GM10847 (cell line): ENCODE measurements around the gene ZNF333.

Source experiments
- POLR2A ChIP-seq: IDR thresholded peaks from 2 replicates; pipeline ENCODE4 v1.6.1; 2011; ENCODE audit not compliant: insufficient read length; ENCODE audit errors: extremely low read depth

Gene ZNF333

GRCh38 chr19:14682084-14682483, 7.8 kb upstream of the ZNF333 start:
- no peak for TF ChIP-seq POLR2A

GRCh38 chr19:14683439-14683838, 6.4 kb upstream of the ZNF333 start:
- no peak for TF ChIP-seq POLR2A

- TF ChIP-seq POLR2A = no peak
These were observed 3.4 kb upstream of the ZNF333 start for GRCh38 chr19:14686411-14686810.

GRCh38 chr19:14694641-14695266, 4.9 kb downstream of the ZNF333 start:
- no peak for TF ChIP-seq POLR2A

GRCh38 chr19:14695471-14695870, 5.6 kb downstream of the ZNF333 start:
- no peak for TF ChIP-seq POLR2A

GRCh38 chr19:14699641-14700040, 9.8 kb downstream of the ZNF333 start:
- TF ChIP-seq POLR2A = no peak

GRCh38 chr19:14700711-14701375, 11.0 kb downstream of the ZNF333 start:
- no peak for TF ChIP-seq POLR2A

- no peak for TF ChIP-seq POLR2A
These were observed 14.0 kb downstream of the ZNF333 start for GRCh38 chr19:14703833-14704232.

- no peak for TF ChIP-seq POLR2A
These were observed 14.6 kb downstream of the ZNF333 start for GRCh38 chr19:14704450-14704849.

GRCh38 chr19:14715841-14716240, 26.0 kb downstream of the ZNF333 start:
- no peak for TF ChIP-seq POLR2A

- TF ChIP-seq POLR2A = no peak
These were observed 28.8 kb downstream of the ZNF333 start for GRCh38 chr19:14718522-14719116.

- no peak for TF ChIP-seq POLR2A
These were observed 29.3 kb downstream of the ZNF333 start for GRCh38 chr19:14719162-14719561.

GRCh38 chr19:14722127-14722526, 32.3 kb downstream of the ZNF333 start:
- no peak for TF ChIP-seq POLR2A

GRCh38 chr19:14728595-14728994, 38.7 kb downstream of the ZNF333 start:
- TF ChIP-seq POLR2A = no peak

- no peak for TF ChIP-seq POLR2A
These were observed 41.4 kb downstream of the ZNF333 start for GRCh38 chr19:14731200-14731599.

- no peak for TF ChIP-seq POLR2A
These were observed 42.7 kb downstream of the ZNF333 start for GRCh38 chr19:14732510-14732909.
